Neural progenitor cell (in vitro differentiated cells): ENCODE results near the gene TBCD.

Experiments
- EZH2 ChIP-seq: fragments of 200-600 bp; sonication (generic); IDR thresholded peaks from 2 replicates; pipeline ENCODE4 v1.6.1; 2017; ENCODE audit warnings: antibody characterized with exemption, mild to moderate bottlenecking, moderate library complexity
- TF ChIP-seq, protein P1 (sequence below): fragments of 200-600 bp; sonication (generic); IDR thresholded peaks from 2 replicates; pipeline ENCODE4 v1.5.1; 2017; ENCODE audit warnings: antibody characterized with exemption, mild to moderate bottlenecking

DNA sequence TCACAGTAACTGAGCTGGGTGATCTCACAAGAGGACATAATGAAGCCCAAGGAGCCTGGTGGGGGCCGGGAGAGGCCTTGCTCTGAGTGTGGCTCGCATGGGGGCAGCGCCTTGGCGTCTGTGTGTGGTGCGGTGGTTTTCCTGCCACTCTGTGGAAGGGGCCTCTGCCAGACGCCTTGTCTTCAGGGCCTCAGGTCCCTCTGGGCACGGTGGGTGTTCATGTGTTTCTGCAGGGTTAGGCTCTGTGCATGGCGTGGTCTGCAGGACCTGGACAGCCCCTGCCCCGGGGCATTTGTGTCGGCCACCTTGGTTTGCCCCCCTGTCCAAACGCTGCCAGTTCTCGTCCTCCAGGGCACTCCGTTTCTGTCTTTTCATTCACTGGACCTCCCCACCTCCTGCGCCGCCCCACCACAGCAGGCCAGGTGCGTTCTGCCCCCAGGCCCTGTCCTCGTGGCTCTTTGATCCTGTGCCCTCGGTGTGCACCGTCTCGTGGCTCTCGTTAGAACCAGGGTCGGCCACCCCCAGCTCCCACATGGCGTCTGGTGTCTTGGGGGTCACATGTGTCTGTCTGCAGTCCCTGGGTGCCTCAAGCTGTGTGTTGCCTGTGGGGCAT, 131.7 kb downstream of the TBCD start:
- TF ChIP-seq, protein P1, sequence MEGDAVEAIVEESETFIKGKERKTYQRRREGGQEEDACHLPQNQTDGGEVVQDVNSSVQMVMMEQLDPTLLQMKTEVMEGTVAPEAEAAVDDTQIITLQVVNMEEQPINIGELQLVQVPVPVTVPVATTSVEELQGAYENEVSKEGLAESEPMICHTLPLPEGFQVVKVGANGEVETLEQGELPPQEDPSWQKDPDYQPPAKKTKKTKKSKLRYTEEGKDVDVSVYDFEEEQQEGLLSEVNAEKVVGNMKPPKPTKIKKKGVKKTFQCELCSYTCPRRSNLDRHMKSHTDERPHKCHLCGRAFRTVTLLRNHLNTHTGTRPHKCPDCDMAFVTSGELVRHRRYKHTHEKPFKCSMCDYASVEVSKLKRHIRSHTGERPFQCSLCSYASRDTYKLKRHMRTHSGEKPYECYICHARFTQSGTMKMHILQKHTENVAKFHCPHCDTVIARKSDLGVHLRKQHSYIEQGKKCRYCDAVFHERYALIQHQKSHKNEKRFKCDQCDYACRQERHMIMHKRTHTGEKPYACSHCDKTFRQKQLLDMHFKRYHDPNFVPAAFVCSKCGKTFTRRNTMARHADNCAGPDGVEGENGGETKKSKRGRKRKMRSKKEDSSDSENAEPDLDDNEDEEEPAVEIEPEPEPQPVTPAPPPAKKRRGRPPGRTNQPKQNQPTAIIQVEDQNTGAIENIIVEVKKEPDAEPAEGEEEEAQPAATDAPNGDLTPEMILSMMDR, result no peak
- no peak for TF ChIP-seq EZH2
